Activated CD8-positive, alpha-beta T cell treated with anti-CD3 and anti-CD28 coated beads for 36 hours (primary cell): Measurements from ENCODE around the gene FAM3D. TPM values are rescaled to one million over a fixed set of nuclear protein-coding genes. Genes with fewer than 3 reads are reported as not detected.

Source experiments
- ATAC-seq: fragments of 200-7000 bp; cut with Tn5 transposase; one replicate; pipeline ENCODE4 v1.10.0; 2021; ENCODE audit warnings: mild to moderate bottlenecking, moderate library complexity
- CTCF ChIA-PET: fragments of 350-600 bp; sonication (Branson Sonifier 250); formaldehyde crosslinking; loops from one replicate; lab custom pipeline; 2021; ENCODE audit warnings: antibody characterized with exemption; lab: Charles Lee
- POLR2A ChIA-PET: fragments of 350-600 bp; sonication (Branson Sonifier 250); formaldehyde crosslinking; loops from one replicate; lab custom pipeline; 2021; ENCODE audit warnings: antibody characterized with exemption; lab: Charles Lee
- DNase-seq: peaks from one replicate; pipeline ENCODE4 v3.0.0-alpha.2; 2020
- H3K27ac Mint-ChIP-seq: one replicate; pipeline ENCODE4 v1.8.0; 2021; ENCODE audit warnings: mild to moderate bottlenecking, mixed read lengths
- H3K27me3 Mint-ChIP-seq: one replicate; pipeline ENCODE4 v1.8.0; 2021; ENCODE audit warnings: mixed read lengths
- H3K36me3 Mint-ChIP-seq: one replicate; pipeline ENCODE4 v1.8.0; 2021; ENCODE audit warnings: low read depth, mixed read lengths
- H3K4me1 Mint-ChIP-seq: one replicate; pipeline ENCODE4 v1.8.0; 2021; ENCODE audit warnings: low read depth, mixed read lengths
- H3K4me3 Mint-ChIP-seq: one replicate; pipeline ENCODE4 v1.8.0; 2021; ENCODE audit warnings: mild to moderate bottlenecking, moderate library complexity, mixed read lengths
- H3K9me3 Mint-ChIP-seq: one replicate; pipeline ENCODE4 v1.8.0; 2021; ENCODE audit warnings: mixed read lengths
- intact Hi-C: fragments of 100-400 bp; cut with micrococcal nuclease; formaldehyde crosslinking; loops from one replicate; pipeline ENCODE4 v1.10.0; 2022
- total RNA-seq, 2 experiments: library from RNA; stranded (reverse); gene quantifications; one replicate each; pipeline ENCODE4 v1.2.3, GENCODE V29; 2021
- TF ChIP-seq, protein P1 (sequence below): fragments of 200-600 bp; IDR thresholded peaks from one replicate; pipeline ENCODE4 v1.8.0; 2022; ENCODE audit warnings: antibody characterized with exemption, mild to moderate bottlenecking

Gene FAM3D
- total RNA-seq, 2 experiments from 2014 or later = not detected

DNA sequence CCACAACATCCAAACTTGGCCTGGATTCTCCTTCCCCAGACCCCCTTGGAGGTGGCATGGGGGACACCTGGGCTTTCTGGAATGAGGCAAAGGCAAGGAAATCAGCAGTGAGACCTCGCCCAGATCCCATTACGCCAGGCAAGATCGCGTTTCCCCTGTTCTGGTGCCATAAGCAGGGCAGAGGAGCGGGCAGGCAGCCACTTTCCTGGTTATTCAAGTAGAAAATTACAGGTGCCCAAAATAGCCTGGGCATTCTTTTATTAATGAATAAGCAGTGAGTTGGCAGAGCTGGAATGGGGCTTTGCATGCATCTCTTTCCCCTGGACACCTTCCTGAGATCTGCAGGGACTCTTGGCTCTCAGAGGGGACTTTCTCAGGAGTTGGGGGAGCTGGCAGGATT, 57.9 kb downstream of the FAM3D start:
- Mint-ChIP-seq H3K27me3 (peaks cover 6% of the 10 kb centered on the region), H3K9me3 (no peaks in the 10 kb centered on the region), H3K4me3 (no peak overlapping the region), H3K36me3 (no peaks in the 10 kb centered on the region), H3K27ac (no peak overlapping the region), H3K4me1 (no peaks in the 10 kb centered on the region)
- ATAC-seq (no peak), DNase-seq (no peak)
- POLR2A ChIA-PET = interaction anchor here (0.7 kb wide), 1 partner anchor 1124 kb away, joined by 3 read pairs; no protein-coding TSS in a partner anchor
- CTCF ChIA-PET = interaction anchor here (2.2 kb wide), 1 partner anchor 22 kb away, joined by 10 read pairs; no protein-coding TSS in a partner anchor
- TF ChIP-seq, protein P1, sequence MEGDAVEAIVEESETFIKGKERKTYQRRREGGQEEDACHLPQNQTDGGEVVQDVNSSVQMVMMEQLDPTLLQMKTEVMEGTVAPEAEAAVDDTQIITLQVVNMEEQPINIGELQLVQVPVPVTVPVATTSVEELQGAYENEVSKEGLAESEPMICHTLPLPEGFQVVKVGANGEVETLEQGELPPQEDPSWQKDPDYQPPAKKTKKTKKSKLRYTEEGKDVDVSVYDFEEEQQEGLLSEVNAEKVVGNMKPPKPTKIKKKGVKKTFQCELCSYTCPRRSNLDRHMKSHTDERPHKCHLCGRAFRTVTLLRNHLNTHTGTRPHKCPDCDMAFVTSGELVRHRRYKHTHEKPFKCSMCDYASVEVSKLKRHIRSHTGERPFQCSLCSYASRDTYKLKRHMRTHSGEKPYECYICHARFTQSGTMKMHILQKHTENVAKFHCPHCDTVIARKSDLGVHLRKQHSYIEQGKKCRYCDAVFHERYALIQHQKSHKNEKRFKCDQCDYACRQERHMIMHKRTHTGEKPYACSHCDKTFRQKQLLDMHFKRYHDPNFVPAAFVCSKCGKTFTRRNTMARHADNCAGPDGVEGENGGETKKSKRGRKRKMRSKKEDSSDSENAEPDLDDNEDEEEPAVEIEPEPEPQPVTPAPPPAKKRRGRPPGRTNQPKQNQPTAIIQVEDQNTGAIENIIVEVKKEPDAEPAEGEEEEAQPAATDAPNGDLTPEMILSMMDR = no peak
- intact Hi-C loops = no loop called here

DNA sequence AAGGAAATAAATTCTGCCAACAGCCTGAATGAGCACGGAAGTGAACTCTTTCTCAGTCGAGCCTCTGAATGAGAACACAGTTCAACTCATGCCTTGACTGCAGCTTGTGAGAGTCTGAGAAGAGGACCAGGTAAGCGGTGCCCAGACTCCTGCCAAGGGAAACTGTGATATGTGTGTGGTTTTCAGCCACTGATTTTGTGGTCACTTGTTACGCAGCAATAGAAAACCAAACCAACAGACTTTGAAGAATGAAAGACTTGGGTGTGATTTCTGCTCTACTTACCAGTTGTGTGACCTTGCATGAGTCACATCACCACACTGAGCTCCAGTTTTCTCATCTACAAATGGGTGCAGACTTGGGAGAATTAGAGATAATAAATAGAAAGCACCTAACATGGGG, 58.8 kb downstream of the FAM3D start:
- no peaks in the 10 kb centered on the region for H3K9me3 Mint-ChIP-seq
- ChIA-PET CTCF (interaction anchor here (2.2 kb wide), 1 partner anchor 23 kb away, joined by 10 read pairs; no protein-coding TSS in a partner anchor), POLR2A (interaction anchor here (0.6 kb wide), 2 partner anchors 40 to 181 kb away, joined by 3 read pairs; no protein-coding TSS in a partner anchor)
- no peak overlapping the region for H3K4me3 Mint-ChIP-seq
- no peak overlapping the region for H3K27ac Mint-ChIP-seq
- DNase-seq = peak; percentile 12
- intact Hi-C loops = no loop called here
- no peaks in the 10 kb centered on the region for H3K36me3 Mint-ChIP-seq
- ATAC-seq = peak; percentile 30
- TF ChIP-seq, protein P1 = no peak
- no peaks in the 10 kb centered on the region for H3K4me1 Mint-ChIP-seq
- H3K27me3 Mint-ChIP-seq = peaks cover 6% of the 10 kb centered on the region

DNA sequence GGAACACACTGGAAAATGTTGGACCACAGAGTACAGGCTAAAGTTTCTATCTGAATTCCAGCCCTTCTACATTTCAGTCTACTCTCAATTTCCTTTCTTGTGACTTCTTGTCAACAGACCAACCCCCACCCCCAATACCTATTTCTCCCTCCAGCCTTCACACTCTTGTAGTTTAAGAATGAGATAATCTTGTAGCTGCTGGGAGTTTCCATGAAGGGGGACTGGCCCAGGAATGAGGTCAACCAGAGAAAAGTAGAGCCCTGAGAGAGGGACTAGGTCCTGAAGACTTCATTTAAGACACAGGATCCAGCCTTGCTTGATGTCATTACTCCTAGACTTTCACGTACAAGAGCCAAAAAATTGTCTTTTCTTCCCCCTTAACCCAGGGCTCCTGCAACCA, 59.9 kb downstream of the FAM3D start:
- H3K27ac Mint-ChIP-seq = no peak overlapping the region
- ChIA-PET POLR2A (no interaction called here), CTCF (interaction anchor here (2.2 kb wide), 1 partner anchor 24 kb away, joined by 10 read pairs; no protein-coding TSS in a partner anchor)
- ATAC-seq = no peak
- intact Hi-C loops = no loop called here
- no peaks in the 10 kb centered on the region for H3K9me3 Mint-ChIP-seq
- H3K27me3 Mint-ChIP-seq = peaks cover 12% of the 10 kb centered on the region
- H3K4me1 Mint-ChIP-seq = no peaks in the 10 kb centered on the region
- H3K4me3 Mint-ChIP-seq = no peak overlapping the region
- DNase-seq = no peak
- TF ChIP-seq, protein P1 = no peak
- no peaks in the 10 kb centered on the region for H3K36me3 Mint-ChIP-seq

DNA sequence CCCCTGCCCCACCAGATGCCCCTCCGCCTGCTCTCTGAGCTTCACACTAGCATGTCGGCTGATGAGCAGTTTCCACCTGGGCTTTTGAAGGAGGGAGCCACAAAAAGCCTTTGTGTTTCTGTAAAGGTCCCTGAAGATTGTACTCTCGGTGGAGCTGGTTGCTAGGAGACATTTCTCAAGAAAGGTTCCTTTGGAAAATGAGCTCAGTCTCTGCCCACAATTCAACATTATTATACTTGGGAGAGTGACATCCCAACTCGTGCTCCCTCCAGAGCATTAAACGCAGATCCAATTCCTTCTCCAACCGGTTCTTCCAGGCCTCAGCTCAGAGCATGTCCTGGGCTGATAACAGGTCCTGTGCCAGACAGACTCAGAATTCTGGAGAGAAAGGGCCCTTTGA, 62.5 kb downstream of the FAM3D start:
- TF ChIP-seq, protein P1 = no peak
- Mint-ChIP-seq H3K36me3 (no peaks in the 10 kb centered on the region), H3K27ac (no peak overlapping the region), H3K4me3 (no peak overlapping the region), H3K27me3 (peaks cover 17% of the 10 kb centered on the region), H3K4me1 (no peaks in the 10 kb centered on the region), H3K9me3 (no peaks in the 10 kb centered on the region)
- intact Hi-C loops = no loop called here
- ChIA-PET POLR2A (no interaction called here), CTCF (interaction anchor here (0.8 to 1.0 kb wide), 2 partner anchors 26 to 35 kb away, joined by 3 to 4 read pairs; no protein-coding TSS in a partner anchor)
- no peak for ATAC-seq
- no peak for DNase-seq

DNA sequence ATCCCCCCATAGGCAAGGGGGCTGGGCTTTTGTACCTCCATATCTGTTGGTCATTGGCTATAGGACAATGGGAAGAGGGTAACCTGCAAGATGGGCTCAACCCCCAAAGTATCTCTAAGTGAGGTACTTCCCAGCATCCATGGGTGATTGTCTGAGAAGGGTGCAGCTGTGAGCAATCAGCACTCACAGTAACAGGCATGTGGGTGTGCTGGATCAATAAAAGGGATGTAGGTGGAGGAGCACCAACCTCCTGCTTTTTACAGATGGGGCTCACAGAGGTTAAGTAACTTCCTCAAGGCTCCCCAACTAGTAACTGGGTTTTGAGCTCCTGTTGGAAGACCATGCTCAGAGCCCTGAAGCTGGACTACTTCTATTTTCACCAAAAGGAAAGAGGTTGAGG, 63.0 kb downstream of the FAM3D start:
- Mint-ChIP-seq H3K27ac (no peak overlapping the region), H3K27me3 (peaks cover 17% of the 10 kb centered on the region), H3K36me3 (no peaks in the 10 kb centered on the region), H3K4me3 (no peak overlapping the region), H3K4me1 (no peaks in the 10 kb centered on the region), H3K9me3 (no peaks in the 10 kb centered on the region)
- intact Hi-C loops = no loop called here
- ChIA-PET CTCF (interaction anchor here (0.8 to 1.0 kb wide), 2 partner anchors 27 to 35 kb away, joined by 3 to 4 read pairs; no protein-coding TSS in a partner anchor), POLR2A (no interaction called here)
- TF ChIP-seq, protein P1 = no peak
- ATAC-seq = no peak
- DNase-seq = no peak
